ENCODE results near the gene EDN2.

The EDN2 gene

DNA sequence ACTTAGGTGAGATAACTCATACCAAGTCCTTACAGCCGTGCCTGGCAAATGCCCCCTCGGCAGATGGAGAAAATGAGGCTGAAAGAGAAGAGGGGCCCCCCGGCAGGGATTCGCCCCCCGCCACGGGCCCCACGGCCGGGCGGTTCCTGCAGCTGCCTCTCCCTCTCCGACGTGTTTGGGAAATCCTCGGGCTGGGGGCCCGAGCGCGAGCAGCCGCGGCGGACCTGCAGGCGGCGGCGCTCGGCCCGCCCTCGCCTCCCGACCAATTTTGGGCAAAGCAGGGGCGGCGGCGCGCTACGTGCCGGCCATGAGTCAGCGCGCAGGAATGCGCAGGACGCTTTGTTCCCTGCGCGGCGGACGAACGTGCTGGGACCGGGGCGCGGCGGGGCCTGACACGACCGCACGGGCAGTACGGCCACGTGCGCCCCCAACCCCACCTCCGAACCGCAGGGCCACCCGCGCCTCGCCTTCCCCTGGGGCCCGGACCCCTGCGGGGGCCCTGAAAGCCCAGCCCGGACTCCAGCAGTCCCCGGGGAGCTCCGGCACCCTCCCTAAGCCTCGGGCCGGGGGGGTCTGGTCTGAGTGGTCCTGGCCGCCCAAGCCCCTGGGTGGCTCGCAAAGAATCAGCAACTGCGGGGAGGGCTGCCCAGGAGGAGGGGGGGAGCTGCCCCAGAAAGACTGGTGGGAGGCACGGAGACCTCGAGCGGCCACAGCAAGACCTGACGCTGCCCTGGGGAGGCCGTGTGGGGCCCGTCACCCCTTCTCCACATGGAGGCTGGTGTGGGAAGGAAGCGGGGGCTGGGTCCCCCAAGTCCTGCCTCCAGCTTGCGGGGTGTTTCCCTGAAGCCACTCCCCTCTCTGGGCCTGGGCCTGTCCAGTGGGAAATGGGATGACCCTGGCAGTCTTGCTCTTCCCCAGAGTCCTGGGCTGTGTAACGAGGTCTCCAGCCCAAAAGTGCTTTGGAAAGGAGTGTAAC lies 11.9 kb upstream of the EDN2 start:
- TF ChIP-seq, protein P1, sequence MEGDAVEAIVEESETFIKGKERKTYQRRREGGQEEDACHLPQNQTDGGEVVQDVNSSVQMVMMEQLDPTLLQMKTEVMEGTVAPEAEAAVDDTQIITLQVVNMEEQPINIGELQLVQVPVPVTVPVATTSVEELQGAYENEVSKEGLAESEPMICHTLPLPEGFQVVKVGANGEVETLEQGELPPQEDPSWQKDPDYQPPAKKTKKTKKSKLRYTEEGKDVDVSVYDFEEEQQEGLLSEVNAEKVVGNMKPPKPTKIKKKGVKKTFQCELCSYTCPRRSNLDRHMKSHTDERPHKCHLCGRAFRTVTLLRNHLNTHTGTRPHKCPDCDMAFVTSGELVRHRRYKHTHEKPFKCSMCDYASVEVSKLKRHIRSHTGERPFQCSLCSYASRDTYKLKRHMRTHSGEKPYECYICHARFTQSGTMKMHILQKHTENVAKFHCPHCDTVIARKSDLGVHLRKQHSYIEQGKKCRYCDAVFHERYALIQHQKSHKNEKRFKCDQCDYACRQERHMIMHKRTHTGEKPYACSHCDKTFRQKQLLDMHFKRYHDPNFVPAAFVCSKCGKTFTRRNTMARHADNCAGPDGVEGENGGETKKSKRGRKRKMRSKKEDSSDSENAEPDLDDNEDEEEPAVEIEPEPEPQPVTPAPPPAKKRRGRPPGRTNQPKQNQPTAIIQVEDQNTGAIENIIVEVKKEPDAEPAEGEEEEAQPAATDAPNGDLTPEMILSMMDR (IDR thresholded peaks at IDR 0.05; ENCODE audit: low read depth, low read length) = no peak
- peak; percentile 91 for DNase-seq (ENCODE audit: low read depth in 2 of 2)
- H3K4me3 ChIP-seq (replicated peaks in 1 of 2; ENCODE audit: low read depth in 2 of 2, low read length in 2 of 2) = peak overlapping the region; percentile 5 to 32

DNA sequence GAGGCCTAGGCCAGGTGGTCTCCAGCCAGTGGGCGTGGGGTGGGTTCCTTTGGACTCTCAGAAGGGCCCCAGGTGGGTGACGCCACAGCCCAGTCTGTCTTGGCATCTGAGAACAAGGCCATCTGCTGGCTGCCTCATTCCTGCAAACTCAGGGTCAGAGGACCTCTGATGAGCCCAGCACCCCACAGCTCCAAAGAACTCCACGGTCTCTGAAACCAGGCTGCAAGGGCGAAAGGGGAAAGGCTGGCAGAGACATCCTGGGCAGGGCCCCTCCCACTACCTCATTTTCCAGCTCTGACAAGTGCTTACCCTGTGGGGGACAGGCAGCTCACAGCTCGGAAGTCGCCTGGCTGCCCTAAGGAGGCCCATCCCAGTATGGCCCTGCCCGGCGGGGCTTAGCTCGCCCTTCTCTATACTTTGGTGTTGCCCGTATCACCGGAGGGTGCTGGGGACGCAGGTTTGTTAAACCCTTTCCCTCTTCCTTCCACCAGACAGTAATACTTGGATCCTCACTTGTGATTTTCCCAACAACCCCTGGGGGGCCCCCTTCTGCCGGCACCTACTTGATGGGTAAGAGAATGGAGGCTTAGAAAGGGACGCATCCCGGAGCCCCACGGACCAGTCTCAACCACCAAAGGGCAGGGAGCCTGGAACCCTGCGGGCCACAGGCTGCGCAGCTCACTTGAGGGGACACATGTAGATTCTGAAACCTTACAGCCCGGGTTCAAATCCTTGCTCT lies 10.9 kb upstream of the EDN2 start:
- DNase-seq (ENCODE audit: low read depth in 2 of 2) = peak; percentile 38 to 42
- H3K4me3 ChIP-seq (replicated peaks in 1 of 2; ENCODE audit: low read depth in 2 of 2, low read length in 2 of 2) = no peak overlapping the region
- TF ChIP-seq, protein P1 (IDR thresholded peaks at IDR 0.05; ENCODE audit: low read depth, low read length) = peak; percentile 20

DNA sequence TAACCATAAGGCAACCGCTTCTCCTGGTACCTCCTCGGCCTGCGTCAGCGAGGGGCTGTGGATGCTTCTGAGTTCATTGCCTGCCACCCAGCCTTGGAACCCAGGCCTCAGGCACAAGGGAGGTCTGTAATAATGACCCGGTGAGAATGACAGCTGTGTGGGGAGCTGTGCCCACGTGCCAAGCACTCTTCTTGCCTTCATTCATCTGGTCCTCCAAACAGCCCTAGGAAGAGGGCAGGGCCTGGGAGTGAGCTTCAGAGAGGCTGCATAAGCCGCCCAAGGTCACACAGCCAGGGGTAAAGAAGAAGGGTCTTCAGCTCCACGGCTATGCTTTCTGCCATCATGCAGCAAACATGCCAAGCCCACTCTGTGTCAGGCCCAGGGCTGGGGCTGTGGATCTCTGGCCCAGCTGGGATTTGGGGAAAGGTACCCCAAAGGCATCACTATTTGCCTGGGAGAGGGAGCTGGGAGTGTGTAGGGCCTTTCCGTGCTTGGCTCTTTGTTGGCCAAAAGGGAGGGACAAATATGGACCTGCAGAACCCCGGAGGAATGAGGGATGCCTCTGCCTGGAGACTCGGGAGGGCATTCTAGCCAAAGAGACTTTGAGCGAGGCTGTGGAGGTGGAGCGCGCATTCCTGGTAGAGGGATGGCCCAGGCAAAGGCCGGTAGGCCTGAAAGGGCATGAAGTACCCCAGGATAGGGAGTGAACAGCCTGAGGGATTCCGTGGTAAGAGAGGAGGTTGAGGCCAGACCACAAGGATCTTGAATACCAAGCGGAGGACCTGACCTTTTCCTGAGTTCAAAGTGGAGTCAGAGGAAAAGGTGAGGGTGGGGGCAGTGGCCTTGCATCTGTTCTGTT lies 10.1 kb upstream of the EDN2 start:
- DNase-seq (ENCODE audit: low read depth in 2 of 2) = no peak
- H3K4me3 ChIP-seq (replicated peaks in 1 of 2; ENCODE audit: low read depth in 2 of 2, low read length in 2 of 2) = no peak overlapping the region
- TF ChIP-seq, protein P1 (IDR thresholded peaks at IDR 0.05; ENCODE audit: low read depth, low read length) = no peak

DNA sequence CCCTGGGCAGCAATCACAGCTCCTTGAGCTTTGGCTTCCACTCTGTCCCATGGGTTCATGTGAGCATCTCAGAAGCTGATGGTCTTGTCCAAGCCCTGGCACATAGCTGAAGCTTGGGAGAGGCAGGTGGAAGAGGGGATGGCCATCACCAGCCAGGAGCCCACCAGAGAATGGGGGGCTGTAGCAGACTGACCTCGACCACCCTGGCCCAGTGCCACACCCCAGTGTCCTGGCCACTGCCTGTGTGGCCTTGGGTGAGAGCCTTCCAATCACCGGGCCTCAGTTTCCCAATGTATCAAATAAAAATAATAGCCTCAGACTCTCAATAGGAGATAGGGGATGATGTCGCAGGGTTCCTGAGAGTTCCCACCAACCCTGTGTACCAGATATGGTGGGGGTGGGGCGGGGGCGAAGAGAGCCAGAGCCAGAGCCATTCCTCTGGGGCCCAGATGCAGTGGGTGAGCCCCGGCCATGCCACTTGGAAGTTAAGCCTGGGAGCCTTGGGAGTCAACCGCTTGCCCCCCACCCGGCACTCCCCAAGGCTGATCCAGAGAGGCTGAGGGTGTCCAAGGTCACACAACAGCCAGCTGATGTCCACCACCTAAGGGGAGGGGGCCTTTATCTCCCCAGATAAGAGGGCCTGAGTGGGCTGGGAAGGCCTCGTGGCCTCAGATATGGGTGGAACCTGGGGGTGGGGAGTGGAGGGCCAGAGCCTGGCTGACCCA lies 9.3 kb upstream of the EDN2 start:
- no peak for DNase-seq (ENCODE audit: low read depth in 2 of 2)
- TF ChIP-seq, protein P1 (IDR thresholded peaks at IDR 0.05; ENCODE audit: low read depth, low read length) = no peak
- no peak overlapping the region for H3K4me3 ChIP-seq (replicated peaks in 1 of 2; ENCODE audit: low read depth in 2 of 2, low read length in 2 of 2)

- DNase-seq (ENCODE audit: low read depth in 2 of 2) = peak; percentile 87 to 97
- no peak overlapping the region for H3K4me3 ChIP-seq (replicated peaks in 1 of 2; ENCODE audit: low read depth in 2 of 2, low read length in 2 of 2)
- TF ChIP-seq, protein P1 (IDR thresholded peaks at IDR 0.05; ENCODE audit: low read depth, low read length) = no peak
These were observed 8.6 kb upstream of the EDN2 start for GRCh38 chr1:41493117-41493536.
